Smooth muscle cell (in vitro differentiated cells): ENCODE results near the gene ICAM3. TPM values are rescaled to one million over a fixed set of nuclear protein-coding genes. Genes with fewer than 3 reads are reported as not detected.

Source experiments
- DNase-seq: peaks from one replicate; lab custom pipeline; 2025; ENCODE audit not compliant: unreplicated experiment; lab: John Stamatoyannopoulos, UW
- H2AFZ ChIP-seq: fragments of 200-600 bp; sonication (generic); 2 replicates; pipeline ENCODE4 v1.6.0; 2016; ENCODE audit warnings: antibody characterized with exemption, low read depth, mild to moderate bottlenecking
- H3F3A ChIP-seq: fragments of 200-600 bp; sonication (generic); 2 replicates; pipeline ENCODE4 v1.6.0; 2017; ENCODE audit warnings: antibody characterized with exemption, low read depth
- H3K27ac ChIP-seq: fragments of 200-600 bp; sonication (generic); 2 replicates; pipeline ENCODE4 v1.5.1; 2016; ENCODE audit warnings: low read depth, mild to moderate bottlenecking
- H3K27me3 ChIP-seq: fragments of 200-600 bp; sonication (generic); 2 replicates; pipeline ENCODE4 v1.6.1; 2016; ENCODE audit warnings: low read depth, mild to moderate bottlenecking
- H3K36me3 ChIP-seq: fragments of 200-600 bp; sonication (generic); 2 replicates; pipeline ENCODE4 v1.5.1; 2016; ENCODE audit warnings: low read depth
- H3K4me1 ChIP-seq: fragments of 200-600 bp; sonication (generic); 2 replicates; pipeline ENCODE4 v1.5.1; 2016; ENCODE audit warnings: low read depth
- H3K4me2 ChIP-seq: fragments of 200-600 bp; sonication (generic); 2 replicates; pipeline ENCODE4 v1.6.0; 2016; ENCODE audit warnings: mild to moderate bottlenecking
- H3K4me3 ChIP-seq: fragments of 200-600 bp; sonication (generic); 2 replicates; pipeline ENCODE4 v1.5.1; 2016; ENCODE audit warnings: mild to moderate bottlenecking
- H3K79me2 ChIP-seq: fragments of 200-600 bp; sonication (generic); 2 replicates; pipeline ENCODE4 v1.6.0; 2016; ENCODE audit warnings: low read depth, mild to moderate bottlenecking
- H3K9ac ChIP-seq: fragments of 200-600 bp; sonication (generic); 2 replicates; pipeline ENCODE4 v1.6.0; 2016; ENCODE audit warnings: low read depth
- H3K9me3 ChIP-seq: fragments of 200-600 bp; sonication (generic); replicated peaks from 2 replicates; pipeline ENCODE4 v1.5.1; 2016; ENCODE audit warnings: low read depth
- H4K20me1 ChIP-seq: fragments of 200-600 bp; sonication (generic); 2 replicates; pipeline ENCODE4 v1.6.0; 2016; ENCODE audit warnings: low read depth
- CTCF ChIP-seq: fragments of 200-600 bp; sonication (generic); IDR thresholded peaks from 2 replicates; pipeline ENCODE4 v1.5.1; 2017; ENCODE audit warnings: borderline replicate concordance, mild to moderate bottlenecking, antibody characterized with exemption; ENCODE audit not compliant: insufficient read depth, poor library complexity, severe bottlenecking
- WGBS: methylation state at CpG from one replicate; pipeline ENCODE4 v1.1.7; 2016; ENCODE audit warnings: low lambda C conversion rate; 5-methylcytosine and 5-hydroxymethylcytosine counted together
- polyA plus RNA-seq: library from polyadenylated mRNA; unstranded; fragments of >200 nt; fragmentation: Nextera tagmentation; extraction: Ambion mirVana; gene quantifications from 2 replicates; pipeline ENCODE4 v1.2.1, GENCODE V29; 2016
- total RNA-seq: library from RNA; depleted of rRNA; stranded (reverse); fragments of >200 nt; gene quantifications from 2 replicates; pipeline ENCODE4 v1.2.3, GENCODE V29; 2014

ICAM3 gene
- total and polyA plus RNA-seq, 2 experiments from 2014 or later, result 6.5 to 31.3 TPM

- H4K20me1 ChIP-seq, result no peaks in the 10 kb centered on the region
- H3K9ac ChIP-seq, result no peak overlapping the region
- H3K27ac ChIP-seq, result no peak overlapping the region
- whole genome bisulfite sequencing, result 28% methylated on average over 53 of the region's 56 CpGs
- peaks cover 95% of the 10 kb centered on the region for H3K27me3 ChIP-seq
- H3K9me3 ChIP-seq, result no peaks in the 10 kb centered on the region
- H3F3A ChIP-seq, result no peaks in the 10 kb centered on the region
- H3K4me2 ChIP-seq, result peak overlapping the region; percentile 89
- no peaks in the 10 kb centered on the region for H3K36me3 ChIP-seq
- peak overlapping the region; percentile 41 for H3K4me3 ChIP-seq
- DNase-seq, result no peak
- H2AFZ ChIP-seq, result no peak overlapping the region
- TF ChIP-seq CTCF, result no peak
- no peaks in the 10 kb centered on the region for H3K79me2 ChIP-seq
- peaks cover 32% of the 10 kb centered on the region for H3K4me1 ChIP-seq
Observed at GRCh38 chr19:10292789-10293636, 46.4 kb downstream of the ICAM3 start.

GRCh38 chr19:10292206-10292788 lies 47.1 kb downstream of the ICAM3 start:
- Histone ChIP-seq H3K4me1 (peaks cover 33% of the 10 kb centered on the region), H3F3A (no peaks in the 10 kb centered on the region), H3K36me3 (no peaks in the 10 kb centered on the region), H4K20me1 (no peaks in the 10 kb centered on the region), H3K4me3 (peak overlapping the region; percentile 41), H3K27ac (no peak overlapping the region), H2AFZ (no peak overlapping the region), H3K9ac (no peak overlapping the region), H3K9me3 (no peaks in the 10 kb centered on the region), H3K79me2 (no peaks in the 10 kb centered on the region), H3K27me3 (peaks cover 98% of the 10 kb centered on the region), H3K4me2 (peak overlapping the region; percentile 89)
- 3% methylated on average over 36 of the region's 45 CpGs for WGBS
- TF ChIP-seq CTCF, result no peak
- no peak for DNase-seq

GRCh38 chr19:10291554-10292205 lies 47.7 kb downstream of the ICAM3 start:
- no peak for TF ChIP-seq CTCF
- Histone ChIP-seq H4K20me1 (no peaks in the 10 kb centered on the region), H3K79me2 (no peaks in the 10 kb centered on the region), H3K9ac (no peak overlapping the region), H2AFZ (no peak overlapping the region), H3K9me3 (no peaks in the 10 kb centered on the region), H3K4me1 (peaks cover 39% of the 10 kb centered on the region), H3K4me2 (peak overlapping the region; percentile 89), H3K4me3 (peak overlapping the region; percentile 41), H3K27ac (no peak overlapping the region), H3K36me3 (no peaks in the 10 kb centered on the region), H3K27me3 (peaks cover 100% of the 10 kb centered on the region), H3F3A (no peaks in the 10 kb centered on the region)
- DNase-seq, result no peak
- WGBS, result 8% methylated on average over 49 of the region's 49 CpGs
